HepG2 (cell line): ENCODE measurements around the gene SNIP1. TPM values are rescaled to one million over a fixed set of nuclear protein-coding genes. Genes with fewer than 3 reads are reported as not detected.
"Not testable (repeated sequence)": the region's sequence is repeated elsewhere in the genome, so short reads cannot be mapped to it uniquely, and the experiment has no call there.

Source experiments
- ATAC-seq: fragments of 200-7000 bp; cut with Tn5 transposase; 3 replicates; pipeline ENCODE4 v1.9.1; 2020; ENCODE audit warnings: mild to moderate bottlenecking, moderate library complexity
- BruUV-seq: library from RNA; stranded (reverse); fragments of 400-500 nt; replicated peaks from 2 replicates; lab custom pipeline; 2021; lab: Mats Ljungman, UMichigan
- CTCF ChIA-PET: fragments of 300-600 bp; formaldehyde crosslinking; extraction: SDS; loops from one replicate; lab custom pipeline; 2021; ENCODE audit warnings: low total read pairs, inconsistent platforms, low intra/inter-chr PET ratio; lab: Yijun Ruan, JAX
- POLR2A ChIA-PET: fragments of 350-600 bp; sonication (Branson Sonifier 250); formaldehyde crosslinking; loops from one replicate; lab custom pipeline; 2020; ENCODE audit warnings: antibody characterized with exemption, inconsistent platforms; lab: Yijun Ruan, JAX
- DNase-seq: peaks from one replicate; pipeline ENCODE4 v3.0.0-alpha.2; 2015; ENCODE audit warnings: low spot score
- FAIRE-seq: peaks from 3 replicates; lab custom pipeline; 2011; peaks lifted over from hg19 to GRCh38; lab: Jason Lieb, UNC
- H2AFZ ChIP-seq: one replicate; pipeline ENCODE4 v1.6.1; 2011; ENCODE audit warnings: low read length, inconsistent platforms
- H3K27ac ChIP-seq: fragments of 300-600 bp; 3 replicates; pipeline ENCODE4 v1.8.0; 2011; ENCODE audit warnings: mixed run types, mild to moderate bottlenecking, mixed read lengths, low read length, inconsistent platforms; ENCODE audit not compliant: insufficient read depth; ENCODE audit errors: extremely low read length
- H3K27me3 ChIP-seq, 2 experiments: fragments of 200-600 bp in 1 of 2; 2 replicates in 1 of 2; 3 replicates in 1 of 2; pipeline versions ENCODE4 v1.6.0 to v1.8.0; 2011; ENCODE audit warnings: low read length in 2 of 2, mild to moderate bottlenecking in 2 of 2, moderate library complexity in 2 of 2, inconsistent platforms in 1 of 2; ENCODE audit not compliant: insufficient read depth in 2 of 2, control insufficient read depth in 1 of 2
- H3K36me3 ChIP-seq, 2 experiments: fragments of 200-600 bp in 1 of 2; replicated peaks in 1 of 2; 2 replicates in 1 of 2; 3 replicates in 1 of 2; pipeline versions ENCODE4 v1.5.1 to v1.8.0; 2011; ENCODE audit warnings: low read length in 2 of 2, inconsistent platforms in 1 of 2; ENCODE audit not compliant: insufficient read depth in 2 of 2, control insufficient read depth in 1 of 2
- H3K4me1 ChIP-seq: 2 replicates; pipeline ENCODE4 v1.5.1; 2012; ENCODE audit warnings: low read length, inconsistent platforms; ENCODE audit not compliant: insufficient read depth
- H3K4me2 ChIP-seq: 2 replicates; pipeline ENCODE4 v1.6.0; 2011; ENCODE audit warnings: low read depth, low read length, inconsistent platforms
- H3K4me3 ChIP-seq, 3 experiments: fragments of 200-600 bp in 1 of 3; sonication (generic), shearing (Covaris generic) in 1 of 3; replicated peaks in 1 of 3; 2 replicates each; pipeline ENCODE4 v1.5.1; 2011 to 2016; ENCODE audit warnings: low read length in 3 of 3, inconsistent platforms in 2 of 3, low read depth in 2 of 3, mild to moderate bottlenecking in 2 of 3, control low read depth in 1 of 3, mixed read lengths in 1 of 3; ENCODE audit not compliant: insufficient read depth in 1 of 3
- H3K79me2 ChIP-seq: one replicate; pipeline ENCODE4 v1.6.1; 2011; ENCODE audit warnings: low read length, inconsistent platforms; ENCODE audit not compliant: insufficient read depth
- H3K9ac ChIP-seq: 2 replicates; pipeline ENCODE4 v1.6.0; 2011; ENCODE audit warnings: mild to moderate bottlenecking, low read depth, low read length, inconsistent platforms; ENCODE audit not compliant: insufficient read depth
- H3K9me3 ChIP-seq: 2 replicates; pipeline ENCODE4 v1.5.1; 2012; ENCODE audit warnings: mild to moderate bottlenecking, low read length
- H4K20me1 ChIP-seq: 2 replicates; pipeline ENCODE4 v1.6.0; 2011; ENCODE audit warnings: inconsistent platforms, mild to moderate bottlenecking, low read length, moderate library complexity; ENCODE audit not compliant: insufficient read depth
- CEBPB ChIP-seq: IDR thresholded peaks from 2 replicates; pipeline ENCODE4 v1.6.1; 2011; ENCODE audit warnings: low read depth, low read length, improper control_type of control experiment, borderline replicate concordance
- ZNF841 ChIP-seq: sonication (generic); formaldehyde crosslinking; IDR thresholded peaks from 2 replicates; pipeline ENCODE4 v1.8.1; 2023; ENCODE audit warnings: missing genetic modification reagents, borderline replicate concordance
- WGBS: methylation state at CpG from one replicate; pipeline ENCODE4 v1.1.6; 2017; ENCODE audit warnings: low lambda C conversion rate; 5-methylcytosine and 5-hydroxymethylcytosine counted together
- in situ Hi-C: cut with HindIII; loops from 2 replicates; pipeline ENCODE4 v1.10.0; 2017; ENCODE audit warnings: low pct_unique_long_range_greater_than_20kb; ENCODE audit not compliant: extremely low pct_ligation_motif_present
- intact Hi-C: fragments of 100-400 bp; cut with micrococcal nuclease; formaldehyde crosslinking; loops from one replicate; pipeline ENCODE4 v1.10.0; 2022; ENCODE audit not compliant: unreplicated experiment
- polyA plus RNA-seq, 8 experiments: library from polyadenylated mRNA; depleted of rRNA in 3 of 8; stranded (reverse) in 7 of 8; unstranded in 1 of 8; fragments of >200 nt; fragmentation: Illumina TruSeq in 4 of 8; extraction: Trizol in 4 of 8; gene quantifications; 2 replicates each; pipeline versions ENCODE4 v1.2.1 to v1.2.3, GENCODE V29; 2011 to 2016; ENCODE audit warnings: low read depth in 4 of 8, missing spikeins in 1 of 8, mixed read lengths in 1 of 8; ENCODE audit not compliant: insufficient read depth in 1 of 8
- total RNA-seq, 5 experiments: library from RNA; depleted of rRNA; stranded (reverse); fragments of >200 nt; fragmentation: Illumina TruSeq; extraction: Trizol; gene quantifications; 2 replicates each; pipeline ENCODE4 v1.2.3, GENCODE V29; 2016; ENCODE audit warnings: low read depth in 1 of 5

SNIP1 gene
- total and polyA plus RNA-seq, 2 of the 13 experiments (the other 11 are each of a cell fraction or from before 2014, with no cell fraction given), result 5.5 to 11.2 TPM

- CTCF ChIA-PET, H2AFZ ChIP-seq, in situ Hi-C loops, H3K9ac ChIP-seq, H3K4me1 ChIP-seq, DNase-seq, H3K79me2 ChIP-seq, H4K20me1 ChIP-seq, POLR2A ChIA-PET, FAIRE-seq, H3K4me2 ChIP-seq, intact Hi-C loops, H3K4me3 ChIP-seq, ATAC-seq, H3K27me3 ChIP-seq, BruUV-seq, H3K27ac ChIP-seq, H3K9me3 ChIP-seq: not testable (repeated sequence)
- peaks cover 23 to 84% of the 10 kb centered on the region in 2 experiments for H3K36me3 ChIP-seq
- 95% methylated on average over 4 of the region's 4 CpGs for WGBS
- peak; percentile 61; the same call in 1 of the 2 replicates for TF ChIP-seq CEBPB
Observed at GRCh38 chr1:37584544-37584943, 30.5 kb upstream of the SNIP1 start.

- no peaks in the 10 kb centered on the region for H3K79me2 ChIP-seq
- H3K9ac ChIP-seq, result no peak overlapping the region
- in situ Hi-C loops, result no loop called here
- H3K36me3 ChIP-seq, result peaks cover 44 to 91% of the 10 kb centered on the region in 2 experiments
- ATAC-seq, result no peak
- no peak overlapping the region for H3K4me2 ChIP-seq
- no peak for DNase-seq
- H3K9me3 ChIP-seq, result no peaks in the 10 kb centered on the region
- no peaks in the 10 kb centered on the region for H4K20me1 ChIP-seq
- TF ChIP-seq ZNF841 (CRISPR knock-in tag) (no peak), CEBPB (peak; percentile 30; the same call in 1 of the 2 replicates)
- 98% methylated on average over 5 of the region's 5 CpGs for WGBS
- ChIA-PET CTCF (no interaction called here), POLR2A (no interaction called here)
- intact Hi-C loops, result no loop called here
- H2AFZ ChIP-seq, result no peak overlapping the region
- no peak for FAIRE-seq
- no peak overlapping the region for H3K4me3 ChIP-seq
- no peaks in the 10 kb centered on the region for H3K4me1 ChIP-seq
- BruUV-seq, result no TSS peak
- no peak overlapping the region for H3K27ac ChIP-seq
- no peaks in the 10 kb centered on the region for H3K27me3 ChIP-seq
Observed at GRCh38 chr1:37575692-37576091, 21.6 kb upstream of the SNIP1 start.
